Adrenal gland (tissue), 12 donors: Measurements from ENCODE around the gene SH3GL2. TPM values are rescaled to one million over a fixed set of nuclear protein-coding genes. Genes with fewer than 3 reads are reported as not detected.
"Not testable (repeated sequence)": the region's sequence is repeated elsewhere in the genome, so short reads cannot be mapped to it uniquely, and the experiment has no call there.

ENCODE experiments used
- DNase-seq, 7 donors: peaks; one replicate each; pipeline ENCODE4 v3.0.0-alpha.2; 2019 to 2020
- H3K27ac ChIP-seq, 5 donors: fragments of 200-600 bp; sonication (generic) in 4 of 5; 1 replicate in 3 of 5; 2 replicates in 2 of 5; pipeline versions ENCODE4 v1.5.1 to v1.8.0; 2016 to 2020; ENCODE audit warnings: mild to moderate bottlenecking in 1 of 5
- H3K27me3 ChIP-seq: fragments of 200-600 bp; 2 replicates; pipeline ENCODE4 v1.8.0; 2021
- H3K36me3 ChIP-seq, 2 donors: fragments of 200-600 bp; replicated peaks in 1 of 2; 1 replicate in 1 of 2; 2 replicates in 1 of 2; pipeline versions ENCODE4 v1.5.1 to v1.8.0; 2018 to 2022
- H3K4me1 ChIP-seq, 2 donors: fragments of 200-600 bp; replicated peaks in 1 of 2; 1 replicate in 1 of 2; 2 replicates in 1 of 2; pipeline versions ENCODE4 v1.5.1 to v1.8.0; 2018 to 2021
- H3K4me3 ChIP-seq, 4 donors: fragments of 200-600 bp; sonication (generic) in 3 of 4; one replicate each; pipeline ENCODE4 v1.5.1; 2016 to 2018
- H3K9me3 ChIP-seq, 3 donors: fragments of 200-600 bp; sonication (generic) in 1 of 3; replicated peaks in 1 of 3; 1 replicate in 2 of 3; 2 replicates in 1 of 3; pipeline versions ENCODE4 v1.5.1 to v1.8.0; 2016 to 2021
- CTCF ChIP-seq, 6 experiments: fragments of 450-650 bp in 4 of 6; fragments of 200-600 bp in 2 of 6; sonication (generic) in 1 of 6; IDR thresholded peaks; 1 replicate in 5 of 6; 2 replicates in 1 of 6; pipeline versions ENCODE4 v1.5.1 to v1.8.0; 2016 to 2021; ENCODE audit warnings: antibody characterized with exemption in 6 of 6, mild to moderate bottlenecking in 2 of 6, moderate library complexity in 1 of 6
- POLR2A ChIP-seq, 2 donors: fragments of 450-650 bp; IDR thresholded peaks; one replicate each; pipeline ENCODE4 v1.6.1; 2017; ENCODE audit warnings: antibody characterized with exemption in 2 of 2, mild to moderate bottlenecking in 2 of 2, moderate library complexity in 1 of 2
- WGBS, 4 donors: extraction: QIAGEN DNeasy Blood & Tissue Kit in 2 of 4; methylation state at CpG; one replicate each; pipeline versions ENCODE4 v1.1.5 to v1.1.7; 2013 to 2017; 5-methylcytosine and 5-hydroxymethylcytosine counted together
- intact Hi-C, 2 donors: fragments of 100-400 bp; cut with DNase I; formaldehyde crosslinking; loops; one replicate each; pipeline versions ENCODE4 v1.14.1 to v1.15.0; 2022 to 2023
- polyA plus RNA-seq, 3 donors: library from polyadenylated mRNA; stranded (reverse); fragments of 200-250 nt in 2 of 3; fragments of 350-450 nt in 1 of 3; fragmentation: Illumina TruSeq in 1 of 3; extraction: RNeasy Lipid Tissue Mini Kit (QIAGEN cat#74804) in 1 of 3; gene quantifications; one replicate each; pipeline ENCODE4 v1.2.3, GENCODE V29; 2013 to 2014
- total RNA-seq, 9 donors: library from RNA; depleted of rRNA in 4 of 9; stranded (reverse); fragments of >200 nt in 4 of 9; fragments of 120-200 nt in 1 of 9; fragmentation: NEBNext Ultra II Directional in 1 of 9; extraction: Animal tissue kit (Norgen Biotek cat#: 25700) in 1 of 9; gene quantifications; one replicate each; pipeline versions ENCODE4 v1.1.0 to v1.2.4, GENCODE V29; 2013 to 2023
- donor health status: healthy with polysubstance abuse.
- donor health status: Bipolar disorder and iron deficiency.
- donor health status: DM: yes; HTN: yes; CAD: no.
- donor health status: DM: no; HTN: no; CAD: no.
- donor health status: DM: no; HTN: no; CAD: no.
- donor health status: DM: yes; HTN: yes; CAD: no.

SH3GL2 gene
- total and polyA plus RNA-seq, 12 donors = 0.07 to 0.29 (median 0.19) TPM; not detected in 8

DNA sequence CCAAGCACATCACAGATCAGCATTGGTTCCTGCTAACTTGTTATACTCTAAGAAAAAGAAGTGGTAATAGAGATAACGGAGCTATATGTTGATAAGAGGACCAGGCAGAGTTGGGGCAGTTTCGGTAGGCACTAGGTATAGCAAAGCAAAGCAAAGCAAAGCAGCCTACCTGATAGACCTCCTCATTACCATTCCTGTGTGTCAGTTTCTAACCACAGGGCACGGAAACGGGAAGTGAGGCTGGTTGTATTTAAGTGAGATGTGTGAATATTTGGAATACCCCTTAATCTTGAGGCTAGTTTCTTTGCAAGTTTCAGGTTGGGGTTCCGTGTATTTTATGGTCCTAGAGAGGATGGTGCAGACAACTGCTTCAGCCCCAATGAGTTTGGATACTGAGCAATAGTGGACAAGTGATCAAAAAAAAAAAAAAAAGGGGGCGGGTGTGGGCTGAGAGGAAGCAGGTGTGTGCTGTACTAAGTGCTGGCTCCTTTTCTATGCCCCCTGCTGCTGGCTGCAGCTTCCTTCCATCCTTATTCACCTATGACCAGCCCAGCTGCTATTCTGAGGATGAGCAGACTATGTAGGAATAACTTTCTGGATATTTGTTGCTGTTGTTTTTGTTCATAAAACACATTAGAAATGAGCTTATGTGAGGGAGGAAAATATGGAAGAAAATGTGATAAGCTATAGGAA is 183.3 kb downstream of the SH3GL2 start:
- H3K36me3 ChIP-seq = no peaks in the 10 kb centered on the region
- intact Hi-C loops = no loop called here
- H3K4me3 ChIP-seq = no peak overlapping the region
- no peak for DNase-seq
- 47 to 69% (median 66%) methylated on average over 6 of the region's 6 CpGs for WGBS, 4 donors
- H3K9me3 ChIP-seq = no peaks in the 10 kb centered on the region
- no peaks in the 10 kb centered on the region for H3K27me3 ChIP-seq
- H3K27ac ChIP-seq = no peak overlapping the region
- no peaks in the 10 kb centered on the region for H3K4me1 ChIP-seq
- no peak for TF ChIP-seq CTCF (IDR thresholded peaks at IDR 0.05)
- no peak for TF ChIP-seq POLR2A (IDR thresholded peaks at IDR 0.05)

DNA sequence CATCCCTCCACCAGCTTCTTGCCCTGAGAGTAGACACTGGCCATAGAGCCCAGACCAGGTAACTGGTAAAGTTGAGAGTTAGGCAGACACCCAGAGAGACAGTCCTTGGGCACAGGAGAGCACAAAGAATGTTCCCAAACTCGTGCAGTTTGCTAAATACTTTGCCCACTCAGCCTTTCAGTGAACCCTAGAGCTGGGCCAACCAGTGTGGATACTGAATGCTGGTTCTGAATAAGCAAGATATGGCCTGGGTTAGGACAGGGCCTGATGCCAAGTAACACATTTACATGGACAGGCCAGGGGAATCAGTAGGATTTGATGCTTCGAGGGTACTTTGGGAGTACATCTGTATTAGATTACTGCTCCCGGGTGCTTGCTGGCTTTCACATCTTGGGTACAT is 185.4 kb downstream of the SH3GL2 start:
- H3K4me1 ChIP-seq = no peaks in the 10 kb centered on the region
- H3K36me3 ChIP-seq = no peaks in the 10 kb centered on the region
- WGBS, 4 donors = 41 to 79% (median 58%) methylated on average over 1 to 3 of the region's 3 CpGs
- no peak overlapping the region for H3K27ac ChIP-seq
- no peaks in the 10 kb centered on the region for H3K9me3 ChIP-seq
- no peak for DNase-seq
- H3K27me3 ChIP-seq = no peaks in the 10 kb centered on the region
- intact Hi-C loops = no loop called here
- H3K4me3 ChIP-seq = no peak overlapping the region
- no peak for TF ChIP-seq CTCF (IDR thresholded peaks at IDR 0.05)
- no peak for TF ChIP-seq POLR2A (IDR thresholded peaks at IDR 0.05)

GRCh38 chr9:17765131-17765530 is 186.3 kb downstream of the SH3GL2 start:
- intact Hi-C loops, H3K27ac ChIP-seq: not testable (repeated sequence)

DNA sequence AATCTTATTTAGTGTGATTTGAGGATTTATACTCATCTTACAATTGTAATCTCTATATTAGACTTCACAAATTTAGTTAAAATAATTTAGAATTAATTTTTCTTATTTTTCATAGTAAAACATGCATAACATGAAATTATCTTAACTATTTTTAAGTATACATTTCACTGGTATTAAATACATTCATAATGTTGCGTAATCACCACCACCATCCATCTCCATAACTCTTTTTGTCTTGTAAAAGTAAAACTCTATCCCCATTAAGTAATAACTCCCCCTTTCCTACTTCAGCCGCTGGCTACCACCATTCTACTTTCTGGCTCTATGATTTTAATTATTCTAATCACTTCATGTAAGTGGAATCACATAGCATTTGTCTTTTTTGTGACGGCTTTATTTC is 193.4 kb downstream of the SH3GL2 start:
- H3K9me3 ChIP-seq = no peaks in the 10 kb centered on the region
- no peak for DNase-seq
- no peaks in the 10 kb centered on the region for H3K27me3 ChIP-seq
- TF ChIP-seq POLR2A (IDR thresholded peaks at IDR 0.05) (no peak), CTCF (IDR thresholded peaks at IDR 0.05) (no peak)
- intact Hi-C loops = no loop called here
- no peaks in the 10 kb centered on the region for H3K4me1 ChIP-seq
- H3K4me3 ChIP-seq = no peak overlapping the region
- 81 to 93% (median 85%) methylated on average over 3 of the region's 3 CpGs for WGBS, 4 donors
- no peak overlapping the region for H3K27ac ChIP-seq
- H3K36me3 ChIP-seq = no peaks in the 10 kb centered on the region

More at GRCh38 chr9:17765131-17765530, 186.3 kb downstream of the SH3GL2 start:
- WGBS, 4 donors = 47 to 87% (median 74%) methylated on average over 2 to 4 of the region's 4 CpGs
- H3K9me3 ChIP-seq, H3K4me1 ChIP-seq, DNase-seq, H3K4me3 ChIP-seq, H3K36me3 ChIP-seq, H3K27me3 ChIP-seq: not testable (repeated sequence)

DNA sequence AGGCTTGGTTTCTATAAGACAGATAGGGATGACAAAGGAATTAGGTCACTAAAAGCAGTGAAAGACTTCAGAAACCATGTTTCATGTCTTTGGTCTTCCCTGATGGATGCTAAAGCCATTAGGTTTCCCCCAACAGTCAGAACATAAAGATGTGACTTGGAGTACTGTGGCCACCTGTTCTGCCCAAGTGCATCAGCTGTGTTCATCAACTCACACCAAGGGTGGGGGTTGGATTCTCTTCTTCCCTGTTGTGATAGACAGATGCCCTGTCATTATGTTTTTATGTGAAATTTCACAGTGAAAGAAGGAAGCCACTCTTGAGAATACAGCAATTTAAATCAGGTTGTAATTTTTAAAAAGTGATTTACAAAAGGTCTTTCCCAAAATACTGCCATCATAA is 196.8 kb downstream of the SH3GL2 start:
- H3K27ac ChIP-seq = no peak overlapping the region
- no peaks in the 10 kb centered on the region for H3K4me1 ChIP-seq
- intact Hi-C loops = no loop called here
- no peak overlapping the region for H3K4me3 ChIP-seq
- H3K9me3 ChIP-seq = no peaks in the 10 kb centered on the region
- DNase-seq = no peak
- H3K36me3 ChIP-seq = no peaks in the 10 kb centered on the region
- no peak for TF ChIP-seq CTCF (IDR thresholded peaks at IDR 0.05)
- no peak for TF ChIP-seq POLR2A (IDR thresholded peaks at IDR 0.05)
- H3K27me3 ChIP-seq = no peaks in the 10 kb centered on the region
